Measurements from ENCODE around the gene IRF2. TPM values are rescaled to one million over a fixed set of nuclear protein-coding genes. Genes with fewer than 3 reads are reported as not detected.

Gene IRF2
- total and polyA plus RNA-seq, 2 of the 8 experiments (the other 6 are each of a cell fraction or from before 2014, with no cell fraction given), result 13.8 to 17.0 TPM

DNA sequence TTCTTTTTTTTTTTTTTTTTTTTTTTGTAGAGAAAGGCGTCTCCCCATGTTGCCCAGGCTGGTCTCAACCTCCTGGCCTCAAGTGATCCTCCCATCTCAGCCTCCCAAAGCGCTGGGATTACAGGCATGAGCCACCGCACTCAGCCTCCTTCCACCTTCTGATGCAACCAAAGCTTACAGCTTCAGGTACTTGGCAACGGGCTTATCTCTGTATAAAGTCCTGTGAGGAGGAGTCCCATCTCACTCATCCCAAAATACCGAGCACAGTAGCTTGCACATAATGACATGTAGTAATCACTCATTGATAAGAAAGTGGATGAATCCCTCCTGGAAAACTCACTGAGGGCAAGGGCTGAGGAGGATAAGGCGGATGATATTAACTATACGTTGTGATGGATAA, 19.1 kb downstream of the IRF2 start (continued):
- TF ChIP-seq SIRT6 (IDR thresholded peaks at IDR 0.05; ENCODE audit: low read length) (no peak), CEBPB (IDR thresholded peaks at IDR 0.05; ENCODE audit: low read depth, low read length) (no peak), SP1 (IDR thresholded peaks at IDR 0.05; ENCODE audit: low read depth, low read length) (no peak), BACH1 (IDR thresholded peaks at IDR 0.05; ENCODE audit: low read length) (no peak), HDAC6 (IDR thresholded peaks at IDR 0.05; ENCODE audit: low read depth, low read length) (no peak)
- TF ChIP-seq, protein P1, sequence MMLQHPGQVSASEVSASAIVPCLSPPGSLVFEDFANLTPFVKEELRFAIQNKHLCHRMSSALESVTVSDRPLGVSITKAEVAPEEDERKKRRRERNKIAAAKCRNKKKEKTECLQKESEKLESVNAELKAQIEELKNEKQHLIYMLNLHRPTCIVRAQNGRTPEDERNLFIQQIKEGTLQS (IDR thresholded peaks at IDR 0.05; ENCODE audit: insufficient read depth, low read depth, low read length), result no peak
